HG03139 (cell line): ENCODE measurements around the gene PGC.
"Not testable (repeated sequence)": the region's sequence is repeated elsewhere in the genome, so short reads cannot be mapped to it uniquely, and the experiment has no call there.

Source experiments
- ATAC-seq: cut with Tn5 transposase; IDR thresholded peaks from one replicate; pipeline ENCODE4 v1.9.1; 2021; ENCODE audit not compliant: unreplicated experiment

The PGC gene

GRCh38 chr6:41777551-41778285 is 30.5 kb upstream of the PGC start:
- ATAC-seq, result no peak

GRCh38 chr6:41775293-41775882 is 28.2 kb upstream of the PGC start:
- no peak for ATAC-seq

- no peak for ATAC-seq
Measured at GRCh38 chr6:41774841-41775240, 27.6 kb upstream of the PGC start.

GRCh38 chr6:41771058-41771983 is 24.1 kb upstream of the PGC start:
- ATAC-seq, result no peak

- no peak for ATAC-seq
Measured at GRCh38 chr6:41770381-41771057, 23.3 kb upstream of the PGC start.

- no peak for ATAC-seq
Measured at GRCh38 chr6:41769376-41769775, 22.2 kb upstream of the PGC start.

GRCh38 chr6:41768545-41769308 is 21.5 kb upstream of the PGC start:
- ATAC-seq, result no peak

- no peak for ATAC-seq
Measured at GRCh38 chr6:41767112-41767833, 20.1 kb upstream of the PGC start.

- not testable (repeated sequence) for ATAC-seq
Measured at GRCh38 chr6:41766043-41766664, 19.0 kb upstream of the PGC start.

GRCh38 chr6:41763470-41763869 is 16.3 kb upstream of the PGC start:
- no peak for ATAC-seq

- no peak for ATAC-seq
Measured at GRCh38 chr6:41759905-41760579, 12.8 kb upstream of the PGC start.

GRCh38 chr6:41759106-41759904 is 12.1 kb upstream of the PGC start:
- ATAC-seq, result no peak

- no peak for ATAC-seq
Measured at GRCh38 chr6:41758641-41759035, 11.4 kb upstream of the PGC start.

GRCh38 chr6:41757931-41758640 is 10.9 kb upstream of the PGC start:
- no peak for ATAC-seq

- no peak for ATAC-seq
Measured at GRCh38 chr6:41757271-41757670, 10.1 kb upstream of the PGC start.

GRCh38 chr6:41756354-41756753 is 9.2 kb upstream of the PGC start:
- ATAC-seq, result no peak

- no peak for ATAC-seq
Measured at GRCh38 chr6:41755895-41756294, 8.7 kb upstream of the PGC start.
